ENCODE results near the gene SBK3. TPM values are rescaled to one million over a fixed set of nuclear protein-coding genes. Genes with fewer than 3 reads are reported as not detected.

Gene SBK3
- total RNA-seq, 1 experiment from 2014 or later = 1.2 TPM

- CTCF ChIA-PET = no interaction called here
- intact Hi-C loops (cut with micrococcal nuclease) = no loop called here
- BruUV-seq (replicated peaks) = no TSS peak
- H4K20me1 ChIP-seq (ENCODE audit: insufficient read depth) = no peaks in the 10 kb centered on the region
- H3K9me3 ChIP-seq (ENCODE audit: control insufficient read depth in 1 of 2, insufficient read depth in 1 of 2, low read depth in 1 of 2, low read length in 2 of 2) = peaks cover 0 to 4% of the 10 kb centered on the region in 2 experiments; a peak in 1 of 4 replicates
- no peaks in the 10 kb centered on the region for H3K27me3 ChIP-seq (ENCODE audit: insufficient read depth, low read length)
- no peak overlapping the region for H3K4me3 ChIP-seq (replicated peaks in 1 of 2; ENCODE audit: low read depth in 1 of 2, low read length in 2 of 2)
- no peaks in the 10 kb centered on the region for H3K79me2 ChIP-seq (ENCODE audit: insufficient read depth, low read length)
- no peak overlapping the region for H3K9ac ChIP-seq (ENCODE audit: low read length)
- no peak for ATAC-seq
- H3K4me2 ChIP-seq (ENCODE audit: low read length) = no peak overlapping the region
- H3K9me2 ChIP-seq (ENCODE audit: insufficient read depth) = no peaks in the 10 kb centered on the region
- no peak overlapping the region for H3K27ac ChIP-seq (ENCODE audit: low read depth, low read length)
- RAD21 ChIA-PET (ENCODE audit: low non-redundant PET in 1 of 2, low total read pairs in 2 of 2, uncharacterized antibody in 2 of 2, unreplicated experiment in 2 of 2) = no interaction called here
- no peak for DNase-seq (ENCODE audit: low read depth, low spot score)
- no peaks in the 10 kb centered on the region for H3K36me3 ChIP-seq (ENCODE audit: control insufficient read depth in 1 of 2, insufficient read depth in 2 of 2, low read length in 2 of 2)
- peaks cover 0 to 4% of the 10 kb centered on the region in 2 experiments; a peak in 1 of 4 replicates for H3K4me1 ChIP-seq (ENCODE audit: control insufficient read depth in 1 of 2, insufficient read depth in 2 of 2, low read length in 2 of 2)
- no peak overlapping the region for H2AFZ ChIP-seq (ENCODE audit: low read depth, low read length, poor library complexity, severe bottlenecking)
- POLR2A ChIA-PET = interaction anchor here (0.8 kb wide), 1 partner anchor 50 kb away, joined by 3 read pairs; the partner anchor contains the start of gene ZNF628
- TF ChIP-seq YY1 (IDR thresholded peaks at IDR 0.05; ENCODE audit: extremely low read depth, insufficient replicate concordance, low read depth, low read length) = no peak
- TF ChIP-seq RAD21 (IDR thresholded peaks at IDR 0.05; ENCODE audit: low read depth) = no peak
- no peak for TF ChIP-seq SRF (IDR thresholded peaks at IDR 0.05; ENCODE audit: low read depth)
- TF ChIP-seq CTCF (IDR thresholded peaks at IDR 0.05 in 2 of 3, conservative IDR thresholded peaks at IDR 0.05 in 1 of 3; ENCODE audit: borderline replicate concordance in 1 of 3, insufficient read depth in 1 of 3, low read depth in 2 of 3, low read length in 2 of 3) = no peak
- TF ChIP-seq SIN3A (IDR thresholded peaks at IDR 0.05; ENCODE audit: low read depth) = no peak
- TF ChIP-seq ZBTB33 (IDR thresholded peaks at IDR 0.05; ENCODE audit: extremely low read depth, insufficient replicate concordance, low read length) = no peak
- no peak for TF ChIP-seq EGR1 (IDR thresholded peaks at IDR 0.05; ENCODE audit: low read depth)
- no peak for TF ChIP-seq EZH2 (IDR thresholded peaks at IDR 0.05)
- TF ChIP-seq ZNF274 (IDR thresholded peaks at IDR 0.05; ENCODE audit: low read depth, low read length) = no peak
- TF ChIP-seq JUND (IDR thresholded peaks at IDR 0.05) = no peak
- TF ChIP-seq REST (IDR thresholded peaks at IDR 0.05; ENCODE audit: low read depth) = no peak
- TF ChIP-seq EZH2phosphoT487 (IDR thresholded peaks at IDR 0.05; ENCODE audit: borderline replicate concordance) = no peak
- TF ChIP-seq TCF7L2 (IDR thresholded peaks at IDR 0.05; ENCODE audit: borderline replicate concordance, extremely low read depth, insufficient read depth, insufficient read length) = no peak
- TF ChIP-seq CBX3 (IDR thresholded peaks at IDR 0.05; ENCODE audit: low read depth) = no peak
- no peak for TF ChIP-seq ZFX (IDR thresholded peaks at IDR 0.05)
- TF ChIP-seq ATF3 (IDR thresholded peaks at IDR 0.05) = no peak
- TF ChIP-seq CEBPB (IDR thresholded peaks at IDR 0.05; ENCODE audit: low read depth) = no peak
- no peak for TF ChIP-seq MAX (IDR thresholded peaks at IDR 0.05)
These were observed 18.8 kb downstream of the SBK3 start for GRCh38 chr19:55526216-55527196.

Measured in HCT116 (cell line).